ENCODE measurements around the gene RIMBP2.

RIMBP2 gene

DNA sequence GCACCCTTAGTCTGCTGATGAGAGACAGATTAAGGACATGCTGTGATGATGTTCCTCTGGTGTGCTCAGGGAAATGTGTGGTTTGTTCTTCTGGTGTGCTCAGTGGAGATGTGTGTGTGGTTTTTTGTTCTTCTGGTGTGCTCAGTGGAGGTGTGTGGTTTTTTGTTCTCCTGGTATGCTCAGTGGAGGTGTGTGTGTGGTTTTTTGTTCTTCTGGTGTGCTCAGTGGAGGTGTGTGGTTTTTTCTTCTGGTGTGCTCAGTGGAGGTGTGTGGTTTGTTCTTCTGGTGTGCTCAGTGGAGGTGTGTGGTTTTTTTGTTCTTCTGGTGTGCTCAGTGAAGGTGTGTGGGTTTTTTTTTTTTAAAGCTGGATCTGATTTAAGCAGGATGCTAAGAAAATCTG is 363.0 kb downstream of the RIMBP2 start:
- H3K4me2 ChIP-seq (ENCODE audit: low read depth, low read length), result no peak overlapping the region
- H3K9me3 ChIP-seq (replicated peaks; ENCODE audit: insufficient read depth, low read length), result no peaks in the 10 kb centered on the region
- H3K4me3 ChIP-seq (ENCODE audit: low read length), result no peak overlapping the region
- H4K20me1 ChIP-seq (ENCODE audit: insufficient read depth, low read length), result no peaks in the 10 kb centered on the region
- no peaks in the 10 kb centered on the region for H3K9me2 ChIP-seq (replicated peaks; ENCODE audit: insufficient read depth, low read length)
- no peaks in the 10 kb centered on the region for H3K36me3 ChIP-seq (replicated peaks; ENCODE audit: insufficient read depth, low read length)
- H3F3A ChIP-seq (ENCODE audit: insufficient read depth, low read length), result no peaks in the 10 kb centered on the region
- no peaks in the 10 kb centered on the region for H3K4me1 ChIP-seq (ENCODE audit: low read length)
- H3K9ac ChIP-seq (ENCODE audit: low read length), result no peak overlapping the region
- no peak for TF ChIP-seq EZH2phosphoT487 (IDR thresholded peaks at IDR 0.05; ENCODE audit: low read length)
- TF ChIP-seq, protein P1, sequence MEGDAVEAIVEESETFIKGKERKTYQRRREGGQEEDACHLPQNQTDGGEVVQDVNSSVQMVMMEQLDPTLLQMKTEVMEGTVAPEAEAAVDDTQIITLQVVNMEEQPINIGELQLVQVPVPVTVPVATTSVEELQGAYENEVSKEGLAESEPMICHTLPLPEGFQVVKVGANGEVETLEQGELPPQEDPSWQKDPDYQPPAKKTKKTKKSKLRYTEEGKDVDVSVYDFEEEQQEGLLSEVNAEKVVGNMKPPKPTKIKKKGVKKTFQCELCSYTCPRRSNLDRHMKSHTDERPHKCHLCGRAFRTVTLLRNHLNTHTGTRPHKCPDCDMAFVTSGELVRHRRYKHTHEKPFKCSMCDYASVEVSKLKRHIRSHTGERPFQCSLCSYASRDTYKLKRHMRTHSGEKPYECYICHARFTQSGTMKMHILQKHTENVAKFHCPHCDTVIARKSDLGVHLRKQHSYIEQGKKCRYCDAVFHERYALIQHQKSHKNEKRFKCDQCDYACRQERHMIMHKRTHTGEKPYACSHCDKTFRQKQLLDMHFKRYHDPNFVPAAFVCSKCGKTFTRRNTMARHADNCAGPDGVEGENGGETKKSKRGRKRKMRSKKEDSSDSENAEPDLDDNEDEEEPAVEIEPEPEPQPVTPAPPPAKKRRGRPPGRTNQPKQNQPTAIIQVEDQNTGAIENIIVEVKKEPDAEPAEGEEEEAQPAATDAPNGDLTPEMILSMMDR (IDR thresholded peaks at IDR 0.05; ENCODE audit: low read length), result no peak
- no peak for TF ChIP-seq EZH2 (optimal IDR thresholded peaks at IDR 0.05; ENCODE audit: low read depth, low read length)
- H3K79me2 ChIP-seq (ENCODE audit: low read length), result no peaks in the 10 kb centered on the region
- no peaks in the 10 kb centered on the region for H3K27me3 ChIP-seq (replicated peaks; ENCODE audit: insufficient read depth, low read length)
- H3K27ac ChIP-seq (ENCODE audit: low read length), result no peak overlapping the region
- no peak for DNase-seq
- H2AFZ ChIP-seq (ENCODE audit: low read length), result no peak overlapping the region

DNA sequence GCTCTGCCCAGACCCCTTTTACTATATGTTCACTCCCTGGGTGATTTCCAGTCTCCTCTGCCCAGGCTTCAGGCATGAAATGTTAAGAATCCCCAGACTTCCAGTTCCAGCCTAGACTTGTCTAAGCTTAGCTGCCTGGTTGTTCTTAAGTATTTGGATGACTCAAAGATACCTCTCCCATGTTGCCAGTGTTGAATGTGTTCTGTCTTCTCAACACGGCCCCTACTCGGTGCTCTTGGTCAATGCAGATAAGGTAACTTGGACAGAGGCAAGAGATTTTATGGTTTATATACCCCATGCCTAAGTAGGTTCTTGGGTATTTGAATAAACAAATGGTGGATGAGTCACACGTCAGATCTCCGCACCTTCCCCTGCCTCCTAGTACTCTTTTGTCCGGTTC is 364.8 kb downstream of the RIMBP2 start:
- no peaks in the 10 kb centered on the region for H4K20me1 ChIP-seq (ENCODE audit: insufficient read depth, low read length)
- no peak overlapping the region for H2AFZ ChIP-seq (ENCODE audit: low read length)
- no peak overlapping the region for H3K4me2 ChIP-seq (ENCODE audit: low read depth, low read length)
- H3K27me3 ChIP-seq (replicated peaks; ENCODE audit: insufficient read depth, low read length), result no peaks in the 10 kb centered on the region
- no peak overlapping the region for H3K9ac ChIP-seq (ENCODE audit: low read length)
- TF ChIP-seq EZH2 (optimal IDR thresholded peaks at IDR 0.05; ENCODE audit: low read depth, low read length), result no peak
- H3K9me2 ChIP-seq (replicated peaks; ENCODE audit: insufficient read depth, low read length), result no peaks in the 10 kb centered on the region
- no peaks in the 10 kb centered on the region for H3K9me3 ChIP-seq (replicated peaks; ENCODE audit: insufficient read depth, low read length)
- H3K36me3 ChIP-seq (replicated peaks; ENCODE audit: insufficient read depth, low read length), result no peaks in the 10 kb centered on the region
- H3K79me2 ChIP-seq (ENCODE audit: low read length), result no peaks in the 10 kb centered on the region
- no peak for DNase-seq
- no peak overlapping the region for H3K4me3 ChIP-seq (ENCODE audit: low read length)
- no peaks in the 10 kb centered on the region for H3F3A ChIP-seq (ENCODE audit: insufficient read depth, low read length)
- H3K27ac ChIP-seq (ENCODE audit: low read length), result no peak overlapping the region
- no peaks in the 10 kb centered on the region for H3K4me1 ChIP-seq (ENCODE audit: low read length)

DNA sequence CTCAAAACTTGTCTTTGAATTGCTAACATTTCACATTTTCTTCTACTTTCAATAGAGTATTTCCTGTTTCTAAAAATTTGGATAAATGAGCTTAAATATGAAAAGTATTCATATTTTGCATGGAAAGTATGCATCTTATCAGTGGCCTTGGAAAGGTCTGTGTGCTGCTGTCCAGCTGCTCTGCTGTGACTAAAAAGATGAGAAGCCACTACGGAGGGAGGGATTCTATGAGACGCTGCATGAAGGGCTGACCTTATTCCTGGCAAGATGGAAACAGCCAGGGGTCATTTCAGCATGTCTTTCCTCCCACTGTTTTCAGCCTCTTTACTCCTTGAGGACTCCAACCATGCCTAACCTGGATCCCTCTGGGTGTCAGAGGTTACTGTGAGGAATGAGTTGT is 365.4 kb downstream of the RIMBP2 start:
- H3K9me2 ChIP-seq (replicated peaks; ENCODE audit: insufficient read depth, low read length), result no peaks in the 10 kb centered on the region
- no peaks in the 10 kb centered on the region for H3F3A ChIP-seq (ENCODE audit: insufficient read depth, low read length)
- H3K36me3 ChIP-seq (replicated peaks; ENCODE audit: insufficient read depth, low read length), result no peaks in the 10 kb centered on the region
- no peaks in the 10 kb centered on the region for H3K4me1 ChIP-seq (ENCODE audit: low read length)
- H3K27ac ChIP-seq (ENCODE audit: low read length), result no peak overlapping the region
- no peak overlapping the region for H3K9ac ChIP-seq (ENCODE audit: low read length)
- no peaks in the 10 kb centered on the region for H3K9me3 ChIP-seq (replicated peaks; ENCODE audit: insufficient read depth, low read length)
- TF ChIP-seq, protein P1 (IDR thresholded peaks at IDR 0.05; ENCODE audit: low read length), result no peak
- TF ChIP-seq EZH2phosphoT487 (IDR thresholded peaks at IDR 0.05; ENCODE audit: low read length), result no peak
- no peak for TF ChIP-seq EZH2 (optimal IDR thresholded peaks at IDR 0.05; ENCODE audit: low read depth, low read length)
- no peaks in the 10 kb centered on the region for H4K20me1 ChIP-seq (ENCODE audit: insufficient read depth, low read length)
- no peak for DNase-seq
- H2AFZ ChIP-seq (ENCODE audit: low read length), result no peak overlapping the region
- H3K27me3 ChIP-seq (replicated peaks; ENCODE audit: insufficient read depth, low read length), result no peaks in the 10 kb centered on the region
- H3K79me2 ChIP-seq (ENCODE audit: low read length), result no peaks in the 10 kb centered on the region
- H3K4me2 ChIP-seq (ENCODE audit: low read depth, low read length), result no peak overlapping the region
- no peak overlapping the region for H3K4me3 ChIP-seq (ENCODE audit: low read length)

DNA sequence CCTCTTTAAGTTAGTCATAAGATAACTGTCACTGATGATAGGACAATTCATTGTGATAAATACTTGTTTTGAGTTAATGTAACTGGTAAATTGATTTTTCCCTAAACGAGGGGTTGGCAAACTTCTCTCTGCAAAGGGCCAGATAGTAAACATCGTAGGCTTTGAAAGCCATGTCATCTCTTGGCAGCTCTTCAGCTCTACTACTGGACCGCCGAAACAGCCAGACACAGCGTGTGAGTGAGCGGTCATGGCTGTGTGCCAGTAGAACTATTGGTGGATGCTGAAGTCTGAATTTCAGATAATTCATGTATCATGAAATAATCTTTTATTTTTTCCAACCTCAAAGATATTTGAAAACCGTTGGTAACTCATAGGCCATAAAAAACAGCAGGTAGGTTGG is 368.5 kb downstream of the RIMBP2 start:
- Histone ChIP-seq H3K9ac (ENCODE audit: low read length) (no peak overlapping the region), H3K9me2 (replicated peaks; ENCODE audit: insufficient read depth, low read length) (no peaks in the 10 kb centered on the region), H3K4me2 (ENCODE audit: low read depth, low read length) (no peak overlapping the region), H3K9me3 (replicated peaks; ENCODE audit: insufficient read depth, low read length) (no peaks in the 10 kb centered on the region), H3K27ac (ENCODE audit: low read length) (no peak overlapping the region), H3K36me3 (replicated peaks; ENCODE audit: insufficient read depth, low read length) (no peaks in the 10 kb centered on the region), H4K20me1 (ENCODE audit: insufficient read depth, low read length) (no peaks in the 10 kb centered on the region), H3K79me2 (ENCODE audit: low read length) (no peaks in the 10 kb centered on the region), H3K4me1 (ENCODE audit: low read length) (no peaks in the 10 kb centered on the region), H3K27me3 (replicated peaks; ENCODE audit: insufficient read depth, low read length) (no peaks in the 10 kb centered on the region), H3K4me3 (ENCODE audit: low read length) (no peak overlapping the region), H3F3A (ENCODE audit: insufficient read depth, low read length) (no peaks in the 10 kb centered on the region), H2AFZ (ENCODE audit: low read length) (no peak overlapping the region)
- TF ChIP-seq EZH2phosphoT487 (IDR thresholded peaks at IDR 0.05; ENCODE audit: low read length), result no peak
- TF ChIP-seq, protein P1 (IDR thresholded peaks at IDR 0.05; ENCODE audit: low read length), result no peak
- TF ChIP-seq EZH2 (optimal IDR thresholded peaks at IDR 0.05; ENCODE audit: low read depth, low read length), result no peak
- DNase-seq, result no peak
